ENCODE results near the gene SLC12A7. TPM values are rescaled to one million over a fixed set of nuclear protein-coding genes. Genes with fewer than 3 reads are reported as not detected.

SLC12A7 gene
- total and polyA plus RNA-seq, 3 donors from 2014 or later, result 73.2 to 212 (median 168) TPM

GRCh38 chr5:1047332-1047965, 64.4 kb downstream of the SLC12A7 start:
- no peak for DNase-seq
- TF ChIP-seq, protein P1, sequence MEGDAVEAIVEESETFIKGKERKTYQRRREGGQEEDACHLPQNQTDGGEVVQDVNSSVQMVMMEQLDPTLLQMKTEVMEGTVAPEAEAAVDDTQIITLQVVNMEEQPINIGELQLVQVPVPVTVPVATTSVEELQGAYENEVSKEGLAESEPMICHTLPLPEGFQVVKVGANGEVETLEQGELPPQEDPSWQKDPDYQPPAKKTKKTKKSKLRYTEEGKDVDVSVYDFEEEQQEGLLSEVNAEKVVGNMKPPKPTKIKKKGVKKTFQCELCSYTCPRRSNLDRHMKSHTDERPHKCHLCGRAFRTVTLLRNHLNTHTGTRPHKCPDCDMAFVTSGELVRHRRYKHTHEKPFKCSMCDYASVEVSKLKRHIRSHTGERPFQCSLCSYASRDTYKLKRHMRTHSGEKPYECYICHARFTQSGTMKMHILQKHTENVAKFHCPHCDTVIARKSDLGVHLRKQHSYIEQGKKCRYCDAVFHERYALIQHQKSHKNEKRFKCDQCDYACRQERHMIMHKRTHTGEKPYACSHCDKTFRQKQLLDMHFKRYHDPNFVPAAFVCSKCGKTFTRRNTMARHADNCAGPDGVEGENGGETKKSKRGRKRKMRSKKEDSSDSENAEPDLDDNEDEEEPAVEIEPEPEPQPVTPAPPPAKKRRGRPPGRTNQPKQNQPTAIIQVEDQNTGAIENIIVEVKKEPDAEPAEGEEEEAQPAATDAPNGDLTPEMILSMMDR (IDR thresholded peaks at IDR 0.05), result no peak
- TF ChIP-seq POLR2A (IDR thresholded peaks at IDR 0.05), result no peak

DNA sequence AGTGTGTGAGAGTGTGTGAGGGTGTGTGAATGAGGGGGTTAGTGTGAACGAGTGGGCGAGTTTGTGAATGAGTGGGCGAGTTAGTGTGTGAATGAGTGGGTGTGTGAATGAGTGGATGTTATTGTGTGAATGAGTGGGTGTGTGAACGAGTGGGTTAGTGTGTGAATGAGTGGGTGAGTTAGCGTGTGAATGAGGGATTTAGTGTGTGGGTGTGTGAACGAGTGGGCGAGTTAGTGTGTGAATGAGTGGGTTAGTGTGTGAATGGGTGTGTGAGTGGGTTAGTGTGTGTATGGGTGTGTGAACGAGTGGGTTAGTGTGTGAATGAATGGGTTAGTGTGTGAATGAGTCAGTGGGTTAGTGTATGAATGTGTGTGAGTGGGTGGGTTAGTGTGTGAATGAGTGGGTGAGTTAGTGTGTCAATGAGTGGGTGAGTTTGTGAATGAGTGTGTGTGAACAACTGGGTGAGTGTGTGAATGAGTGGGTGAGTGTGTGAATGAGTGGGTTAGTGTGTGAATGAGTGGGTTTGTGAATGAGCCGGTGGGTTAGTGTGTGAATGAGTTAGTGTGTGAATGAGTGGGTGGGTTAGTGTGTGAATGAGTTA, 65.8 kb downstream of the SLC12A7 start:
- no peak overlapping the region for H3K4me3 ChIP-seq
- WGBS, 2 donors, result 75 to 77% methylated on average over 9 of the region's 9 CpGs

More at GRCh38 chr5:1047332-1047965, 64.4 kb downstream of the SLC12A7 start:
- Histone ChIP-seq H3K27me3 (no peaks in the 10 kb centered on the region), H3K9me3 (no peaks in the 10 kb centered on the region), H3K36me3 (ENCODE audit: low read depth, missing control alignments) (no peaks in the 10 kb centered on the region), H3K4me3 (no peak overlapping the region), H3K27ac (no peak overlapping the region), H3K4me1 (no peaks in the 10 kb centered on the region)
- WGBS, 2 donors, result 70 to 78% methylated on average over 11 of the region's 11 CpGs
- intact Hi-C loops (cut with DNase I; ENCODE audit: low total_unique reads), result no loop called here

DNA sequence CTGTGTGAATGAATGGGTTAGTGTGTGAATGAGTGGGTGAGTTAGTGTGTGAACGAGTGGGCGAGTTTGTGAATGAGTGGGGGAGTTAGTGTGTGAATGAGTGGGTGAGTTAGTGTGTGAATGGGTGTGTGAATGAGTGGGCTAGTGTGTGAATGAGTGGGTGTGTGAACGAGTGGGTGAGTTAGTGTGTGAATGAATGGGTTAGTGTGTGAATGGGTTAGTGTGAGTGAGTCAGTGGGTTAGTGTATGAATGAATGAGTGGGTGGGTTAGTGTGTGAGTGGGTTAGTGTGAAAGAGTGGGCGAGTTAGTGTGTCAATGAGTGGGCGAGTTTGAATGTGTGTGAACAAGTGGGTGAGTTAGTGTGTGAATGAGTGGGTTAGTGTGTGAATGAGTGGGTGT, 67.7 kb downstream of the SLC12A7 start:
- no peaks in the 10 kb centered on the region for H3K4me1 ChIP-seq
- H3K27me3 ChIP-seq, result no peaks in the 10 kb centered on the region
- H3K27ac ChIP-seq, result no peak overlapping the region
- WGBS, 2 donors, result 59 to 72% methylated on average over 5 of the region's 5 CpGs
- no peaks in the 10 kb centered on the region for H3K36me3 ChIP-seq (ENCODE audit: low read depth, missing control alignments)
- intact Hi-C loops (cut with DNase I; ENCODE audit: low total_unique reads), result no loop called here
- no peak overlapping the region for H3K4me3 ChIP-seq
- no peak for DNase-seq
- TF ChIP-seq, protein P1 (IDR thresholded peaks at IDR 0.05), result no peak
- TF ChIP-seq POLR2A (IDR thresholded peaks at IDR 0.05), result no peak
- H3K9me3 ChIP-seq, result no peaks in the 10 kb centered on the region

More for the DNA sequence above, 65.8 kb downstream of the SLC12A7 start:
- no peak for TF ChIP-seq POLR2A (IDR thresholded peaks at IDR 0.05)
- TF ChIP-seq, protein P1 (IDR thresholded peaks at IDR 0.05), result no peak
- no peaks in the 10 kb centered on the region for H3K9me3 ChIP-seq
- no peak overlapping the region for H3K27ac ChIP-seq
- H3K4me1 ChIP-seq, result no peaks in the 10 kb centered on the region
- H3K27me3 ChIP-seq, result no peaks in the 10 kb centered on the region
- DNase-seq, result no peak
- no peaks in the 10 kb centered on the region for H3K36me3 ChIP-seq (ENCODE audit: low read depth, missing control alignments)
- intact Hi-C loops (cut with DNase I; ENCODE audit: low total_unique reads), result no loop called here

DNA sequence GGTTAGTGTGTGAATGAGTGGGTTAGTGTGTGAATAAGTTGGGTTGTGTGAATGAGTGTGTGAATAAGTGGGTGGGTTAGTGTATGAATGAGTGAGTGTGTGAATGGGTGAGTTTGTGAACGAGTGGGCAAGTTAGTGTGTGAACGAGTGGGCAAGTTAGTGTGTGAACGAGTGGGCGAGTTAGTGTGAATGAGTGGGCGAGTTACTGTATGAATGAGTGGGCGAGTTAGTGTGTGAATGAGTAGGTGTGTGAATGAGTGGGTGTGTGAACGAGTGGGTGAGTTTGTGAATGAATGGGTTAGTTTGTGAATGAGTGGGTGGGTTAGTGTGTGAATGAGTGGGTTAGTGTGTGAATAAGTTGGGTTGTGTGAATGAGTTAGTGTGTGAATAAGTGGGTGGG, 68.5 kb downstream of the SLC12A7 start:
- WGBS, 2 donors, result 56 to 78% methylated on average over 7 of the region's 7 CpGs
- no peaks in the 10 kb centered on the region for H3K4me1 ChIP-seq
- H3K36me3 ChIP-seq (ENCODE audit: low read depth, missing control alignments), result no peaks in the 10 kb centered on the region
- no peaks in the 10 kb centered on the region for H3K9me3 ChIP-seq
- no peaks in the 10 kb centered on the region for H3K27me3 ChIP-seq
- TF ChIP-seq, protein P1 (IDR thresholded peaks at IDR 0.05), result no peak
- no peak for TF ChIP-seq POLR2A (IDR thresholded peaks at IDR 0.05)
- no peak overlapping the region for H3K4me3 ChIP-seq
- DNase-seq, result no peak
- intact Hi-C loops (cut with DNase I; ENCODE audit: low total_unique reads), result no loop called here
- H3K27ac ChIP-seq, result no peak overlapping the region

DNA sequence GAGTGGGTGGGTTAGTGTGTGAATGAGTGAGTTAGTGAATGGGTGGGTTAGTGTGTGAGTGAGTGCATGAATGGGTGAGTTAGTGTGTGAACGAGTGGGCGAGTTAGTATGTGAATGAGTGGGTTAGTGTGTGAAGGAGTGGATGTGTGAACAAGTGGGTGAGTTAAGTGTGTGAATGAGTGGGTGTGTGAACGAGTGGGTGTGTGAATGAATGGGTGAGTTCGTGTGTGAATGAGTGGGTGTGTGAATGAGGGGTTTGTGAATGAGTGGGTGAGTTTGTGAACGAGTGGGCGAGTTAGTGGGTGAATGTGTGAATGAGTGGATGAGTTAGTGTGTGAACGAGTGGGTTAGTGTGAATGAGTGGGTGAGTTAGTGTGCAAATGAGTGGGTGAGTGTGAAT, 69.2 kb downstream of the SLC12A7 start:
- Histone ChIP-seq H3K4me3 (no peak overlapping the region), H3K9me3 (no peaks in the 10 kb centered on the region), H3K27ac (no peak overlapping the region), H3K4me1 (no peaks in the 10 kb centered on the region), H3K36me3 (ENCODE audit: low read depth, missing control alignments) (no peaks in the 10 kb centered on the region), H3K27me3 (no peaks in the 10 kb centered on the region)
- TF ChIP-seq, protein P1 (IDR thresholded peaks at IDR 0.05), result no peak
- no peak for TF ChIP-seq POLR2A (IDR thresholded peaks at IDR 0.05)
- WGBS, 2 donors, result 69 to 71% methylated on average over 7 of the region's 7 CpGs
- intact Hi-C loops (cut with DNase I; ENCODE audit: low total_unique reads), result no loop called here
- no peak for DNase-seq

All from testis (tissue), 3 donors.